Stomach (tissue), 4 donors: ENCODE results near the gene NAV1.

Source experiments
- CTCF ChIP-seq, 7 experiments: fragments of 450-650 bp in 4 of 7; fragments of 200-600 bp in 3 of 7; sonication (generic) in 3 of 7; IDR thresholded peaks; one replicate each; pipeline ENCODE4 v1.5.1; 2016 to 2019; ENCODE audit warnings: antibody characterized with exemption in 7 of 7, control low read depth in 2 of 7, mild to moderate bottlenecking in 1 of 7
- EP300 ChIP-seq: sonication (generic); formaldehyde crosslinking; IDR thresholded peaks from one replicate; pipeline ENCODE4 v1.6.1; 2017; ENCODE audit warnings: antibody characterized with exemption
- POLR2A ChIP-seq, 4 donors: fragments of 450-650 bp; IDR thresholded peaks; one replicate each; pipeline ENCODE4 v1.6.1; 2016; ENCODE audit warnings: antibody characterized with exemption in 4 of 4, control low read depth in 2 of 4, mild to moderate bottlenecking in 1 of 4, moderate library complexity in 1 of 4
- POLR2AphosphoS5 ChIP-seq, 3 donors: sonication (generic); formaldehyde crosslinking; IDR thresholded peaks; one replicate each; pipeline ENCODE4 v1.6.1; 2016; ENCODE audit warnings: antibody characterized with exemption in 3 of 3

GRCh38 chr1:201582705-201583442 is 43.9 kb downstream of the NAV1 start:
- TF ChIP-seq CTCF (IDR thresholded peaks at IDR 0.05): no peak
- TF ChIP-seq POLR2AphosphoS5 (IDR thresholded peaks at IDR 0.05): no peak
- TF ChIP-seq EP300: no peak
- no peak for TF ChIP-seq POLR2A (IDR thresholded peaks at IDR 0.05)
